Neural progenitor cell (in vitro differentiated cells): ENCODE results near the gene PPARG. TPM values are rescaled to one million over a fixed set of nuclear protein-coding genes. Genes with fewer than 3 reads are reported as not detected.
"Not testable (repeated sequence)": the region's sequence is repeated elsewhere in the genome, so short reads cannot be mapped to it uniquely, and the experiment has no call there.

Experiments
- DNase-seq: peaks from one replicate; pipeline ENCODE4 v3.0.0-alpha.2; 2016; ENCODE audit warnings: low spot score
- H2AFZ ChIP-seq: fragments of 200-600 bp; sonication (generic); replicated peaks from 2 replicates; pipeline ENCODE4 v1.6.1; 2016; ENCODE audit warnings: antibody characterized with exemption
- H3F3A ChIP-seq: fragments of 200-600 bp; sonication (generic); 2 replicates; pipeline ENCODE4 v1.6.1; 2016; ENCODE audit warnings: antibody characterized with exemption, low read depth
- H3K27ac ChIP-seq: fragments of 200-600 bp; sonication (generic); 2 replicates; pipeline ENCODE4 v1.5.1; 2016; ENCODE audit warnings: mild to moderate bottlenecking
- H3K27me3 ChIP-seq: fragments of 200-600 bp; sonication (generic); 2 replicates; pipeline ENCODE4 v1.6.1; 2016; ENCODE audit warnings: mild to moderate bottlenecking, moderate library complexity
- H3K36me3 ChIP-seq: fragments of 200-600 bp; sonication (generic); 2 replicates; pipeline ENCODE4 v1.5.1; 2016
- H3K4me1 ChIP-seq: fragments of 200-600 bp; sonication (generic); 2 replicates; pipeline ENCODE4 v1.6.1; 2016; ENCODE audit warnings: mixed run types
- H3K4me2 ChIP-seq: fragments of 200-600 bp; sonication (generic); 2 replicates; pipeline ENCODE4 v1.6.1; 2016
- H3K4me3 ChIP-seq: fragments of 200-600 bp; sonication (generic); 2 replicates; pipeline ENCODE4 v1.5.1; 2016
- H3K79me2 ChIP-seq: fragments of 200-600 bp; sonication (generic); 2 replicates; pipeline ENCODE4 v1.6.1; 2016; ENCODE audit warnings: low read depth
- H3K9ac ChIP-seq: fragments of 200-600 bp; sonication (generic); 2 replicates; pipeline ENCODE4 v1.6.1; 2016
- H3K9me3 ChIP-seq: fragments of 200-600 bp; sonication (generic); 2 replicates; pipeline ENCODE4 v1.5.1; 2016; ENCODE audit warnings: low read depth
- H4K20me1 ChIP-seq: fragments of 200-600 bp; sonication (generic); 2 replicates; pipeline ENCODE4 v1.6.1; 2016; ENCODE audit warnings: low read depth
- H3K27ac Mint-ChIP-seq: 3 replicates; pipeline ENCODE4 v1.8.0; 2021; ENCODE audit warnings: mixed read lengths
- H3K27me3 Mint-ChIP-seq: 2 replicates; pipeline ENCODE4 v1.8.0; 2022; ENCODE audit warnings: low read depth, mild to moderate bottlenecking, inconsistent platforms, moderate library complexity, mixed read lengths; ENCODE audit not compliant: insufficient read depth
- H3K36me3 Mint-ChIP-seq: 3 replicates; pipeline ENCODE4 v1.8.0; 2021; ENCODE audit warnings: mixed read lengths
- H3K4me1 Mint-ChIP-seq: 3 replicates; pipeline ENCODE4 v1.8.0; 2021; ENCODE audit warnings: mixed read lengths
- H3K4me3 Mint-ChIP-seq: 3 replicates; pipeline ENCODE4 v1.8.0; 2021; ENCODE audit warnings: mild to moderate bottlenecking, moderate library complexity, mixed read lengths
- H3K9me3 Mint-ChIP-seq: 3 replicates; pipeline ENCODE4 v1.8.0; 2020; ENCODE audit warnings: mixed read lengths
- CTCF ChIP-seq: fragments of 200-600 bp; sonication (generic); IDR thresholded peaks from 2 replicates; pipeline ENCODE4 v1.5.1; 2017; ENCODE audit warnings: antibody characterized with exemption, mild to moderate bottlenecking
- EZH2 ChIP-seq: fragments of 200-600 bp; sonication (generic); IDR thresholded peaks from 2 replicates; pipeline ENCODE4 v1.6.1; 2017; ENCODE audit warnings: antibody characterized with exemption, mild to moderate bottlenecking, moderate library complexity
- EZH2phosphoT487 ChIP-seq: fragments of 200-600 bp; sonication (generic); IDR thresholded peaks from 2 replicates; pipeline ENCODE4 v1.6.1; 2017; ENCODE audit warnings: antibody characterized with exemption
- total RNA-seq: library from RNA; depleted of rRNA; stranded (reverse); fragments of >200 nt; gene quantifications from 2 replicates; pipeline ENCODE4 v1.2.3, GENCODE V29; 2015; ENCODE audit warnings: low replicate concordance

The PPARG gene
- total RNA-seq, 1 donor from 2014 or later: not detected

- no peaks in the 10 kb centered on the region for H3K27me3 ChIP-seq
Measured at GRCh38 chr3:12454816-12455121, 165.9 kb downstream of the PPARG start.

GRCh38 chr3:12455740-12456139 lies 166.9 kb downstream of the PPARG start:
- Histone ChIP-seq H3K36me3 (no peaks in the 10 kb centered on the region), H3F3A (no peaks in the 10 kb centered on the region), H3K4me2 (no peak overlapping the region), H3K79me2 (no peaks in the 10 kb centered on the region), H3K27me3 (no peaks in the 10 kb centered on the region), H2AFZ (no peak overlapping the region), H4K20me1 (no peaks in the 10 kb centered on the region), H3K4me1 (peaks cover 8% of the 10 kb centered on the region), H3K27ac (no peak overlapping the region), H3K4me3 (no peak overlapping the region), H3K9ac (no peak overlapping the region), H3K9me3 (no peaks in the 10 kb centered on the region)
- no peak overlapping the region for H3K4me3 Mint-ChIP-seq
- no peak overlapping the region for H3K27ac Mint-ChIP-seq
- peaks cover 4% of the 10 kb centered on the region for H3K27me3 Mint-ChIP-seq
- DNase-seq: no peak
- peaks cover 9% of the 10 kb centered on the region for H3K4me1 Mint-ChIP-seq
- no peaks in the 10 kb centered on the region for H3K9me3 Mint-ChIP-seq
- TF ChIP-seq CTCF: no peak
- no peak for TF ChIP-seq EZH2phosphoT487
- TF ChIP-seq EZH2: no peak
- no peaks in the 10 kb centered on the region for H3K36me3 Mint-ChIP-seq

More at GRCh38 chr3:12454816-12455121, 165.9 kb downstream of the PPARG start:
- no peak for DNase-seq
- Histone ChIP-seq H3K4me1 (peaks cover 8% of the 10 kb centered on the region), H2AFZ (no peak overlapping the region), H3K27ac (no peak overlapping the region), H4K20me1 (no peaks in the 10 kb centered on the region), H3K9me3 (no peaks in the 10 kb centered on the region), H3F3A (no peaks in the 10 kb centered on the region), H3K4me3 (no peak overlapping the region), H3K4me2 (peak overlapping the region; percentile 45), H3K36me3 (no peaks in the 10 kb centered on the region), H3K79me2 (no peaks in the 10 kb centered on the region), H3K9ac (no peak overlapping the region)
- H3K27me3 Mint-ChIP-seq: peaks cover 4% of the 10 kb centered on the region
- no peak overlapping the region for H3K4me3 Mint-ChIP-seq
- TF ChIP-seq CTCF: no peak
- no peak for TF ChIP-seq EZH2
- no peak for TF ChIP-seq EZH2phosphoT487
- H3K9me3 Mint-ChIP-seq: no peaks in the 10 kb centered on the region
- H3K4me1 Mint-ChIP-seq: peaks cover 9% of the 10 kb centered on the region
- H3K36me3 Mint-ChIP-seq: no peaks in the 10 kb centered on the region
- H3K27ac Mint-ChIP-seq: no peak overlapping the region

GRCh38 chr3:12456441-12456840 lies 167.6 kb downstream of the PPARG start:
- no peaks in the 10 kb centered on the region for H3K9me3 Mint-ChIP-seq
- Histone ChIP-seq H3K4me3 (no peak overlapping the region), H3K79me2 (no peaks in the 10 kb centered on the region), H3K9ac (no peak overlapping the region), H4K20me1 (no peaks in the 10 kb centered on the region), H3K27ac (no peak overlapping the region), H3K36me3 (no peaks in the 10 kb centered on the region), H2AFZ (no peak overlapping the region), H3K4me1 (peaks cover 8% of the 10 kb centered on the region), H3K9me3 (no peaks in the 10 kb centered on the region), H3K27me3 (no peaks in the 10 kb centered on the region), H3F3A (no peaks in the 10 kb centered on the region), H3K4me2 (no peak overlapping the region)
- peaks cover 4% of the 10 kb centered on the region for H3K27me3 Mint-ChIP-seq
- no peak overlapping the region for H3K27ac Mint-ChIP-seq
- TF ChIP-seq CTCF (no peak), EZH2phosphoT487 (no peak), EZH2 (no peak)
- no peaks in the 10 kb centered on the region for H3K36me3 Mint-ChIP-seq
- H3K4me1 Mint-ChIP-seq: peaks cover 9% of the 10 kb centered on the region
- H3K4me3 Mint-ChIP-seq: no peak overlapping the region
- DNase-seq: no peak

- H3K79me2 ChIP-seq, H3K36me3 ChIP-seq, H3K36me3 Mint-ChIP-seq, H2AFZ ChIP-seq, H3K4me3 Mint-ChIP-seq, H3K9ac ChIP-seq, H3K27ac Mint-ChIP-seq, H3K4me1 Mint-ChIP-seq, H3K9me3 ChIP-seq, H3K27ac ChIP-seq, H3K27me3 Mint-ChIP-seq, H3K4me1 ChIP-seq, H3K4me2 ChIP-seq, DNase-seq, H4K20me1 ChIP-seq, H3F3A ChIP-seq, H3K27me3 ChIP-seq, H3K9me3 Mint-ChIP-seq, H3K4me3 ChIP-seq: not testable (repeated sequence)
Measured at GRCh38 chr3:12457380-12457779, 168.5 kb downstream of the PPARG start.
